Activated CD4-positive, alpha-beta memory T cell treated with anti-CD3 and anti-CD28 coated beads for 36 hours (primary cell): ENCODE data around the gene CHRNE. TPM values are rescaled to one million over a fixed set of nuclear protein-coding genes. Genes with fewer than 3 reads are reported as not detected.

Source experiments
- CTCF ChIA-PET: fragments of 350-600 bp; sonication (Branson Sonifier 250); formaldehyde crosslinking; loops from one replicate; lab custom pipeline; 2021; ENCODE audit warnings: antibody characterized with exemption, inconsistent platforms; lab: Charles Lee
- POLR2A ChIA-PET: fragments of 350-600 bp; sonication (Branson Sonifier 250); formaldehyde crosslinking; loops from one replicate; lab custom pipeline; 2021; ENCODE audit warnings: antibody characterized with exemption; lab: Charles Lee
- DNase-seq: peaks from one replicate; pipeline ENCODE4 v3.0.0-alpha.2; 2020
- H3K27ac Mint-ChIP-seq: one replicate; pipeline ENCODE4 v1.8.0; 2021; ENCODE audit warnings: mixed read lengths
- H3K27me3 Mint-ChIP-seq: one replicate; pipeline ENCODE4 v1.8.0; 2021; ENCODE audit warnings: mixed read lengths
- H3K36me3 Mint-ChIP-seq: one replicate; pipeline ENCODE4 v1.8.0; 2021; ENCODE audit warnings: mixed read lengths
- H3K4me1 Mint-ChIP-seq: one replicate; pipeline ENCODE4 v1.8.0; 2021; ENCODE audit warnings: low read depth, mixed read lengths
- H3K4me3 Mint-ChIP-seq: one replicate; pipeline ENCODE4 v1.8.0; 2021; ENCODE audit warnings: mild to moderate bottlenecking, mixed read lengths
- H3K9me3 Mint-ChIP-seq: one replicate; pipeline ENCODE4 v1.8.0; 2021; ENCODE audit warnings: mixed read lengths
- intact Hi-C: fragments of 100-400 bp; cut with micrococcal nuclease; formaldehyde crosslinking; loops from one replicate; pipeline ENCODE4 v1.15.1; 2023
- total RNA-seq, 2 experiments: library from RNA; stranded (reverse); gene quantifications; one replicate each; pipeline ENCODE4 v1.2.3, GENCODE V29; 2021

CHRNE gene
- total RNA-seq, 2 experiments from 2014 or later = 0.45 to 0.56 TPM

- peaks cover 14% of the 10 kb centered on the region for H3K36me3 Mint-ChIP-seq
- CTCF ChIA-PET = interaction anchor here (1.0 kb wide), 1 partner anchor 105 kb away, joined by 3 read pairs; no protein-coding TSS in a partner anchor
- intact Hi-C loops = no loop called here
- POLR2A ChIA-PET = no interaction called here
- H3K27ac Mint-ChIP-seq = no peak overlapping the region
- peaks cover 1% of the 10 kb centered on the region for H3K27me3 Mint-ChIP-seq
- H3K9me3 Mint-ChIP-seq = no peaks in the 10 kb centered on the region
- DNase-seq = no peak
- H3K4me3 Mint-ChIP-seq = no peak overlapping the region
- peaks cover 16% of the 10 kb centered on the region for H3K4me1 Mint-ChIP-seq
Measured at GRCh38 chr17:4895657-4896331, 7.1 kb downstream of the CHRNE start.

- H3K36me3 Mint-ChIP-seq = peaks cover 16% of the 10 kb centered on the region
- H3K27ac Mint-ChIP-seq = no peak overlapping the region
- no peaks in the 10 kb centered on the region for H3K9me3 Mint-ChIP-seq
- peaks cover 13% of the 10 kb centered on the region for H3K4me1 Mint-ChIP-seq
- peaks cover 1% of the 10 kb centered on the region for H3K27me3 Mint-ChIP-seq
- DNase-seq = no peak
- intact Hi-C loops = no loop called here
- ChIA-PET POLR2A (no interaction called here), CTCF (interaction anchor here (0.8 kb wide), 1 partner anchor 20 kb away, joined by 3 read pairs; no protein-coding TSS in a partner anchor)
- no peak overlapping the region for H3K4me3 Mint-ChIP-seq
Measured at GRCh38 chr17:4895121-4895520, 7.8 kb downstream of the CHRNE start.

- Mint-ChIP-seq H3K4me1 (peaks cover 6% of the 10 kb centered on the region), H3K4me3 (no peak overlapping the region), H3K36me3 (peaks cover 17% of the 10 kb centered on the region), H3K9me3 (no peaks in the 10 kb centered on the region), H3K27me3 (no peaks in the 10 kb centered on the region), H3K27ac (no peak overlapping the region)
- ChIA-PET CTCF (interaction anchor here (0.7 to 0.8 kb wide), 2 partner anchors 10 to 19 kb away, joined by 3 read pairs; no protein-coding TSS in a partner anchor), POLR2A (no interaction called here)
- intact Hi-C loops = no loop called here
- DNase-seq = no peak
Measured at GRCh38 chr17:4893721-4894560, 9.0 kb downstream of the CHRNE start.

- CTCF ChIA-PET = no interaction called here
Measured at GRCh38 chr17:4893272-4893671, 9.6 kb downstream of the CHRNE start.

GRCh38 chr17:4892499-4893221 lies 10.2 kb downstream of the CHRNE start:
- Mint-ChIP-seq H3K4me1 (no peaks in the 10 kb centered on the region), H3K4me3 (no peak overlapping the region), H3K9me3 (no peaks in the 10 kb centered on the region), H3K27me3 (no peaks in the 10 kb centered on the region), H3K36me3 (peaks cover 17% of the 10 kb centered on the region), H3K27ac (no peak overlapping the region)
- ChIA-PET CTCF (interaction anchor here (0.7 kb wide), 1 partner anchor 10 kb away, joined by 3 read pairs; the partner anchor contains the start of gene CHRNE), POLR2A (no interaction called here)
- intact Hi-C loops = no loop called here
- no peak for DNase-seq

More at GRCh38 chr17:4893272-4893671, 9.6 kb downstream of the CHRNE start:
- POLR2A ChIA-PET = no interaction called here
- Mint-ChIP-seq H3K27ac (no peak overlapping the region), H3K4me3 (no peak overlapping the region), H3K9me3 (no peaks in the 10 kb centered on the region), H3K27me3 (no peaks in the 10 kb centered on the region), H3K4me1 (peaks cover under 1% of the 10 kb centered on the region), H3K36me3 (peaks cover 17% of the 10 kb centered on the region)
- no peak for DNase-seq
- intact Hi-C loops = no loop called here

GRCh38 chr17:4891411-4892410 lies 11.2 kb downstream of the CHRNE start:
- H3K9me3 Mint-ChIP-seq = no peaks in the 10 kb centered on the region
- H3K27ac Mint-ChIP-seq = no peak overlapping the region
- no peaks in the 10 kb centered on the region for H3K27me3 Mint-ChIP-seq
- intact Hi-C loops = no loop called here
- DNase-seq = no peak
- ChIA-PET POLR2A (interaction anchor here (1.1 kb wide), 1 partner anchor 102 kb away, joined by 3 read pairs; no protein-coding TSS in a partner anchor), CTCF (interaction anchor here (0.7 to 1.2 kb wide), 4 partner anchors 11 to 102 kb away, joined by 3 to 6 read pairs (median 4); partner anchors contain the start of gene CHRNE)
- no peaks in the 10 kb centered on the region for H3K4me1 Mint-ChIP-seq
- no peak overlapping the region for H3K4me3 Mint-ChIP-seq
- H3K36me3 Mint-ChIP-seq = peaks cover 19% of the 10 kb centered on the region

- intact Hi-C loops = loop anchor here (10.0 kb wide), 1 partner anchor 53 kb away; the partner anchor contains the start of gene MINK1
- Mint-ChIP-seq H3K9me3 (no peaks in the 10 kb centered on the region), H3K4me1 (no peaks in the 10 kb centered on the region), H3K36me3 (peaks cover 17% of the 10 kb centered on the region), H3K27me3 (no peaks in the 10 kb centered on the region), H3K4me3 (no peak overlapping the region), H3K27ac (no peak overlapping the region)
- DNase-seq = no peak
- CTCF ChIA-PET = interaction anchor here (1.5 to 2.6 kb wide), 6 partner anchors 10 to 321 kb away, joined by 3 to 13 read pairs (median 5); partner anchors contain the start of genes C17orf107, CHRNE and VMO1
- POLR2A ChIA-PET = no interaction called here
Measured at GRCh38 chr17:4887581-4887980, 15.3 kb downstream of the CHRNE start.

- H3K4me1 Mint-ChIP-seq = no peaks in the 10 kb centered on the region
- ChIA-PET POLR2A (no interaction called here), CTCF (interaction anchor here (0.6 to 1.8 kb wide), 2 partner anchors 13 to 75 kb away, joined by 3 to 6 read pairs; partner anchors contain the start of gene C17orf107)
- H3K27me3 Mint-ChIP-seq = no peaks in the 10 kb centered on the region
- no peak overlapping the region for H3K4me3 Mint-ChIP-seq
- H3K36me3 Mint-ChIP-seq = peaks cover 17% of the 10 kb centered on the region
- intact Hi-C loops = loop anchor here (10.0 kb wide), 1 partner anchor 52 kb away; the partner anchor contains the start of gene MINK1
- no peaks in the 10 kb centered on the region for H3K9me3 Mint-ChIP-seq
- H3K27ac Mint-ChIP-seq = no peak overlapping the region
- DNase-seq = no peak
Measured at GRCh38 chr17:4886830-4887229, 16.1 kb downstream of the CHRNE start.

GRCh38 chr17:4884489-4884888 lies 18.4 kb downstream of the CHRNE start:
- DNase-seq = no peak
- intact Hi-C loops = loop anchor here (10.0 kb wide), 1 partner anchor 50 kb away; the partner anchor contains the start of gene MINK1
- no peak overlapping the region for H3K4me3 Mint-ChIP-seq
- POLR2A ChIA-PET = no interaction called here
- H3K27ac Mint-ChIP-seq = no peak overlapping the region
- no peaks in the 10 kb centered on the region for H3K4me1 Mint-ChIP-seq
- H3K9me3 Mint-ChIP-seq = no peaks in the 10 kb centered on the region
- H3K36me3 Mint-ChIP-seq = peaks cover 15% of the 10 kb centered on the region
- CTCF ChIA-PET = interaction anchor here (0.8 to 1.8 kb wide), 3 partner anchors 94 to 317 kb away, joined by 3 to 4 read pairs (median 4); partner anchors contain the start of gene ARRB2
- H3K27me3 Mint-ChIP-seq = no peaks in the 10 kb centered on the region

- CTCF ChIA-PET = interaction anchor here (0.6 to 2.3 kb wide), 8 partner anchors 24 to 196 kb away, joined by 3 to 8 read pairs (median 4); partner anchors contain the start of gene ARRB2
- H3K27ac Mint-ChIP-seq = no peak overlapping the region
- intact Hi-C loops = loop anchor here (1.0 to 10.0 kb wide), 2 partner anchors 47 to 172 kb away; partner anchors contain the start of genes ARRB2 and MINK1
Measured at GRCh38 chr17:4881761-4882555, 20.9 kb downstream of the CHRNE start.

More at GRCh38 chr17:4881761-4882555, 20.9 kb downstream of the CHRNE start:
- H3K27me3 Mint-ChIP-seq = no peaks in the 10 kb centered on the region
- POLR2A ChIA-PET = no interaction called here
- peak; percentile 74 for DNase-seq
- H3K4me3 Mint-ChIP-seq = no peak overlapping the region
- peaks cover 8% of the 10 kb centered on the region for H3K36me3 Mint-ChIP-seq
- no peaks in the 10 kb centered on the region for H3K9me3 Mint-ChIP-seq
- no peaks in the 10 kb centered on the region for H3K4me1 Mint-ChIP-seq
